Ishikawa (cell line): ENCODE measurements around the gene RNF212B.

ENCODE experiments used
- CEBPB ChIP-seq: IDR thresholded peaks from 2 replicates; pipeline ENCODE4 v1.6.1; 2012
- CREB1 ChIP-seq: IDR thresholded peaks from 2 replicates; pipeline ENCODE4 v1.6.1; 2012; ENCODE audit warnings: low read depth
- EGR1 ChIP-seq: IDR thresholded peaks from 2 replicates; pipeline ENCODE4 v1.6.1; 2012
- EP300 ChIP-seq: IDR thresholded peaks from 2 replicates; pipeline ENCODE4 v1.6.1; 2012; ENCODE audit warnings: borderline replicate concordance
- FOXM1 ChIP-seq: IDR thresholded peaks from 2 replicates; pipeline ENCODE4 v1.6.1; 2012; ENCODE audit warnings: low read depth, borderline replicate concordance
- NFIC ChIP-seq: IDR thresholded peaks from 2 replicates; pipeline ENCODE4 v1.6.1; 2012
- RAD21 ChIP-seq: IDR thresholded peaks from 2 replicates; pipeline ENCODE4 v1.6.1; 2012; ENCODE audit warnings: low read depth
- TAF1 ChIP-seq: IDR thresholded peaks from 2 replicates; pipeline ENCODE4 v1.6.1; 2012; ENCODE audit warnings: low read depth, mild to moderate bottlenecking
- TCF12 ChIP-seq: IDR thresholded peaks from 2 replicates; pipeline ENCODE4 v1.6.1; 2012; ENCODE audit warnings: low read depth
- TEAD4 ChIP-seq: IDR thresholded peaks from 2 replicates; pipeline ENCODE4 v1.6.1; 2012
- YY1 ChIP-seq: IDR thresholded peaks from 2 replicates; pipeline ENCODE4 v1.6.1; 2012; ENCODE audit warnings: low read depth
- ZBTB7A ChIP-seq: IDR thresholded peaks from 2 replicates; pipeline ENCODE4 v1.6.1; 2012; ENCODE audit warnings: low read depth
- TF ChIP-seq, protein P1 (sequence below): IDR thresholded peaks from 2 replicates; pipeline ENCODE4 v1.6.1; 2012
- TF ChIP-seq, protein P2 (sequence below): IDR thresholded peaks from 2 replicates; pipeline ENCODE4 v1.6.1; 2012
- TF ChIP-seq, protein P3 (sequence below): IDR thresholded peaks from 2 replicates; pipeline ENCODE4 v1.6.1; 2012; ENCODE audit warnings: low read depth, mild to moderate bottlenecking

Gene RNF212B

DNA sequence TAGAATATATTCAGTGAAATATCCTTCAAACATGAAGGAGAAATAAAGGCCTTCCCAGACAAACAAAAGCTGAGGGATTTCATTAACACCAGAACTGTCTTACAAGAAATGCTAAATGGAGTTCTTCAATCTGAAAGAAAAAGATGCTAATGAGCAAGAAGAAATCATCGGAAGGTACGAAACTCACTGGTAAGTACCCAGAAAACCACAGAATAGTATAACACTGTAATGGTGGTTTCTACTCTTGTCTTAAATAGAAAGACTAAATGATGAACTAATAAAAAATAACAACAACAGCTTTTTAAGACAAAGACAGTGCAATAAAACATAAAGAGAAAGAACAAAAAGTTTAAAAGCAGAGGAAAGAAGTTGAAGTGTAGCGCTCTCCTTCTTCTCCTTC lies 18.7 kb upstream of the RNF212B start:
- TF ChIP-seq, protein P1, sequence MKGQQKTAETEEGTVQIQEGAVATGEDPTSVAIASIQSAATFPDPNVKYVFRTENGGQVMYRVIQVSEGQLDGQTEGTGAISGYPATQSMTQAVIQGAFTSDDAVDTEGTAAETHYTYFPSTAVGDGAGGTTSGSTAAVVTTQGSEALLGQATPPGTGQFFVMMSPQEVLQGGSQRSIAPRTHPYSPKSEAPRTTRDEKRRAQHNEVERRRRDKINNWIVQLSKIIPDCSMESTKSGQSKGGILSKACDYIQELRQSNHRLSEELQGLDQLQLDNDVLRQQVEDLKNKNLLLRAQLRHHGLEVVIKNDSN: no peak
- TF ChIP-seq, protein P2, sequence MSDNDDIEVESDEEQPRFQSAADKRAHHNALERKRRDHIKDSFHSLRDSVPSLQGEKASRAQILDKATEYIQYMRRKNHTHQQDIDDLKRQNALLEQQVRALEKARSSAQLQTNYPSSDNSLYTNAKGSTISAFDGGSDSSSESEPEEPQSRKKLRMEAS: no peak
- TF ChIP-seq TAF1 (no peak), TCF12 (no peak), CEBPB (no peak), NFIC (no peak), TEAD4 (no peak), EP300 (no peak), FOXM1 (no peak), RAD21 (no peak), ZBTB7A (no peak), CREB1 (no peak), EGR1 (no peak), YY1 (no peak)
- TF ChIP-seq, protein P3, sequence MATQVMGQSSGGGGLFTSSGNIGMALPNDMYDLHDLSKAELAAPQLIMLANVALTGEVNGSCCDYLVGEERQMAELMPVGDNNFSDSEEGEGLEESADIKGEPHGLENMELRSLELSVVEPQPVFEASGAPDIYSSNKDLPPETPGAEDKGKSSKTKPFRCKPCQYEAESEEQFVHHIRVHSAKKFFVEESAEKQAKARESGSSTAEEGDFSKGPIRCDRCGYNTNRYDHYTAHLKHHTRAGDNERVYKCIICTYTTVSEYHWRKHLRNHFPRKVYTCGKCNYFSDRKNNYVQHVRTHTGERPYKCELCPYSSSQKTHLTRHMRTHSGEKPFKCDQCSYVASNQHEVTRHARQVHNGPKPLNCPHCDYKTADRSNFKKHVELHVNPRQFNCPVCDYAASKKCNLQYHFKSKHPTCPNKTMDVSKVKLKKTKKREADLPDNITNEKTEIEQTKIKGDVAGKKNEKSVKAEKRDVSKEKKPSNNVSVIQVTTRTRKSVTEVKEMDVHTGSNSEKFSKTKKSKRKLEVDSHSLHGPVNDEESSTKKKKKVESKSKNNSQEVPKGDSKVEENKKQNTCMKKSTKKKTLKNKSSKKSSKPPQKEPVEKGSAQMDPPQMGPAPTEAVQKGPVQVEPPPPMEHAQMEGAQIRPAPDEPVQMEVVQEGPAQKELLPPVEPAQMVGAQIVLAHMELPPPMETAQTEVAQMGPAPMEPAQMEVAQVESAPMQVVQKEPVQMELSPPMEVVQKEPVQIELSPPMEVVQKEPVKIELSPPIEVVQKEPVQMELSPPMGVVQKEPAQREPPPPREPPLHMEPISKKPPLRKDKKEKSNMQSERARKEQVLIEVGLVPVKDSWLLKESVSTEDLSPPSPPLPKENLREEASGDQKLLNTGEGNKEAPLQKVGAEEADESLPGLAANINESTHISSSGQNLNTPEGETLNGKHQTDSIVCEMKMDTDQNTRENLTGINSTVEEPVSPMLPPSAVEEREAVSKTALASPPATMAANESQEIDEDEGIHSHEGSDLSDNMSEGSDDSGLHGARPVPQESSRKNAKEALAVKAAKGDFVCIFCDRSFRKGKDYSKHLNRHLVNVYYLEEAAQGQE: no peak

DNA sequence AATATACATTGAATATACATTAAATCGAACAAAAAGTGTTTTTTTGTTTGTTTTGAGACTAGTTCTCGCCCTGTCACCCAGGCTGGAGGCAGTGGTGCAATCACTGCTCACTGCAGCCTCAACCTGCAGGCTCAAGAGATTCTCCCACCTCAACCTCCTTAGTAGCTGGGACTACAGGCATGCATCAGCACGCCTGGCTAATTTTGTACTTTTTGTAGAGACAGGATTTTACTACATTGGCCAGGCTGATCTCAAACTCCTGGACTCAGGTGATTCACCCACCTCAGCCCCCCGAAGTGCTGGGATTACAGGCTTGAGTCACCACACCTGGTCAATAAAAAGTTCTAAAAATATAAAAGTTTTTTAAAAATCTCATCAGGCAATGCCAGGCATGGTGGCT lies 10.2 kb upstream of the RNF212B start:
- TF ChIP-seq, protein P2: no peak
- TF ChIP-seq CREB1 (no peak), FOXM1 (no peak), EP300 (no peak), NFIC (no peak), RAD21 (no peak), EGR1 (no peak), TEAD4 (no peak), YY1 (no peak), ZBTB7A (no peak), TCF12 (no peak), CEBPB (no peak), TAF1 (no peak)
- TF ChIP-seq, protein P1: no peak
- TF ChIP-seq, protein P3: no peak

DNA sequence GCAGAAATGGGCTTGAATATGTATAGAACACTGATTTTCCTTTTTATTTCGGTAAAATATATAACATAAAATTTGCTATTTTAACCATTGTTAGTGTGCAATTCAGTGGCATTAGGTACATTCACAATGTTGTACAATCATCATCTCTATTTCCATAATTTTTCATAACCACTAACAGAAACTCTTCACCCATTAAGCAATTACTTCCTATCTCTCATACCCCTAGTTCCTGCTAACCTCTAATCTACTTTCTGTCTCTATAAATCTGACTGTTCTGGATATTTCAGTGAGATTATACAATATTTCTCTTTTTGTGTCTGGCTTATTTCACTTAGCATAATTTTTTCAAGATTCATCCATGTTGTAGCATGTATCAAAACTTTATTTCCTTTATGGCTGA lies 8.9 kb upstream of the RNF212B start:
- no peak for TF ChIP-seq EP300
- no peak for TF ChIP-seq TEAD4
- no peak for TF ChIP-seq RAD21
- no peak for TF ChIP-seq TCF12

DNA sequence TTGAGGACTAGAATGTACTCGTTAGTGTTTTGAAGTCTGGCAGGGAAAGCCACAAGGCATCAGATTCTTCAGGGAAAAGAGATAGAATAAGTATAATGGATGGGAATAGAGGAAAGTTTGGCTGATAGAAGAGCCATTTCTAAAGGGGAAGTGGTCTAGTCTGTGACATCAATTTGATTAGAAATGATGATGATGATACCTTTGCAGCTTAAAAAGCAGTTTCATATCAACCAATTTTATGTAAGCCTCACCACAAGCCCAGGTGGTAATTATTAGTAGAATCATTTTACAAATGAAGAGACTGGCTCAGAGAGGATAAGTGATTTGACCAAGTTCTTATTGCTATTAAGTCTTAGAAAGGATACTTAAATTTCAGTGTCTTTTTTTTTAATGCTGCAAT lies 2.9 kb downstream of the RNF212B start:
- no peak for TF ChIP-seq TCF12
- no peak for TF ChIP-seq CEBPB
- TF ChIP-seq, protein P1: no peak
- TF ChIP-seq CREB1: no peak
- TF ChIP-seq EGR1: no peak
- TF ChIP-seq TAF1: no peak
- no peak for TF ChIP-seq NFIC

DNA sequence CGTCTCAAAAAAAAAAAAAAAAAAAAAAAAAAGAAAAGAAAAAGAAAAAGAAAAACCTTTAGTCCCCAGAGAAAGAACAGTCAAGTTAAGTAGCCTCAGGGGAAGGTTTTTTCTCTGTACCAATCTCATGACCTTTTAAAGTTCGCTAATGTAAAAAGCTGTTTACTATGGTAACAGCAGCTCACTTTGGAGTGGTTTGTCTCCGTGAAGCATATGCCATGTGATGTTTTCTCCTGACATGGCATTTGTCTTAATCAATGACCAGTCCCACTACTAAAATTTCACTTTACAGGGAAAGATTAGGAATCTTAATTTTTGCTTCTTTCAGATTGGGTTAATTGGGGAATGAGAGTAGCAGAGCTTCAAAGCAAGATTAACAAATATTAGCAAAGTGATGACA lies 4.3 kb downstream of the RNF212B start:
- TF ChIP-seq RAD21 (no peak), YY1 (no peak), NFIC (no peak), CEBPB (no peak), ZBTB7A (no peak), TEAD4 (no peak), CREB1 (no peak), FOXM1 (no peak)
- TF ChIP-seq, protein P2: no peak
- TF ChIP-seq, protein P1: no peak
- TF ChIP-seq, protein P3: no peak
